NCI-H1694 (cell line): ENCODE measurements around the gene RSPH3.

Experiments used
- DNase-seq: peaks from one replicate; lab custom pipeline; 2025; lab: John Stamatoyannopoulos, UW

The RSPH3 gene

DNA sequence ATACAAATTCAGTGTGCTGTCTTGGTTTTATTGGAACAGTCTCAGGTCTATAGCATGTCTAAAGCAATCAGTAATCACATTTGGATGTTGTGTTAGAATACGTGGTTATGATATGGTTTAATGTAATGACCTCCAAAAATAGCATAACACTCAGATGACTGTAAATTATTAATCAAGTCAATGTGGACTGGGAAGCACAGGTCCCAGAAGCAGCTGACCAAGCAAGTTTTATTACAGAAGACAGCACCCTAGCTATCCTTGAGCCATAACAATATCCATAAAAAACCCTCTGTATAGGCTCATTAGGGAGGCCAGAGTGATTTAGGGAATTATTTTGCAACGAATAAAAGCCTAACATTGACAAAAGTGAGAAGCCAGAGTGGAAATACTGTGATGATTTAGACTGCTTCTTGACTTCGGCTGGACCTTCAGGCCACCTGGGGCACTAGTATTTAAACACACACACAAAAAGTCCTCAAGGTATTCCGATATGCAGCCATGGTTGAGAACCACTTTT is 66.9 kb downstream of the RSPH3 start:
- no peak for DNase-seq

DNA sequence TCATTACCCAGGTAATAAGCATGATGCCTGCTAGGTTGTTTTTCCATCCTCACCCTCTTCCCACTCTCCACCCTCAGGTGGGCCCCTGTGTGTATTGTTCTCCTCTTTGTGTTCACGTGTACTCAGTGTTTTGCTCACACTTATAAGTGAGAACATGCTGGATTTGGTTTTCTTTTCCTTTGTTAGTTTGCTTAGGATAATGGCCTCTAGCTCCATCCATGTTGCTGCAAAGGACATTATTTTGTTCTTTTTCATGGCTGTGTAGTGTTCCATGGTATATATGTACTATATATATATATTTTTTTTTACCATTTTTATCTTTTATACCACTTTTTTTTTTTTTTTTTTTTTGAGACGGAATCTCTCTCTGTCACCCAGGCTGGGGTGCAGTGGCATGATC is 71.9 kb downstream of the RSPH3 start:
- no peak for DNase-seq

DNA sequence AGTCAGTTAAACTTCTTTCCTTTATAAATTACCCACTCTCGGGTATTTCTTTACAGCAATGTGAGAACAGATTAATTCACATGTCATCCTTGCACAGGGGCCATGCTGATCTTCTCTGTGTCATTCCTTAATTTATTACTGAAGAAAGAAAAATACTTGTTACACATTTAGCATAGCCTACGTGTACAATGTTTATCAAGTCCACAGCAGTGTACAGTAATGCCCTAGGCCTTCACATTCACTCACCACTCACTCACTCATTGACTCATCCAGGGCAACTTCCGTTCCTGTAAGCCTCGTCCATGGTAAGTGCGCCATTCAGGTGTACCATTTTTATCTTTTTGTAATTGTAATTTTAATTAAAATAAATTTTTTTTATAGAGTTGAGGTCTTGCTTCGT is 73.6 kb downstream of the RSPH3 start:
- DNase-seq: no peak

DNA sequence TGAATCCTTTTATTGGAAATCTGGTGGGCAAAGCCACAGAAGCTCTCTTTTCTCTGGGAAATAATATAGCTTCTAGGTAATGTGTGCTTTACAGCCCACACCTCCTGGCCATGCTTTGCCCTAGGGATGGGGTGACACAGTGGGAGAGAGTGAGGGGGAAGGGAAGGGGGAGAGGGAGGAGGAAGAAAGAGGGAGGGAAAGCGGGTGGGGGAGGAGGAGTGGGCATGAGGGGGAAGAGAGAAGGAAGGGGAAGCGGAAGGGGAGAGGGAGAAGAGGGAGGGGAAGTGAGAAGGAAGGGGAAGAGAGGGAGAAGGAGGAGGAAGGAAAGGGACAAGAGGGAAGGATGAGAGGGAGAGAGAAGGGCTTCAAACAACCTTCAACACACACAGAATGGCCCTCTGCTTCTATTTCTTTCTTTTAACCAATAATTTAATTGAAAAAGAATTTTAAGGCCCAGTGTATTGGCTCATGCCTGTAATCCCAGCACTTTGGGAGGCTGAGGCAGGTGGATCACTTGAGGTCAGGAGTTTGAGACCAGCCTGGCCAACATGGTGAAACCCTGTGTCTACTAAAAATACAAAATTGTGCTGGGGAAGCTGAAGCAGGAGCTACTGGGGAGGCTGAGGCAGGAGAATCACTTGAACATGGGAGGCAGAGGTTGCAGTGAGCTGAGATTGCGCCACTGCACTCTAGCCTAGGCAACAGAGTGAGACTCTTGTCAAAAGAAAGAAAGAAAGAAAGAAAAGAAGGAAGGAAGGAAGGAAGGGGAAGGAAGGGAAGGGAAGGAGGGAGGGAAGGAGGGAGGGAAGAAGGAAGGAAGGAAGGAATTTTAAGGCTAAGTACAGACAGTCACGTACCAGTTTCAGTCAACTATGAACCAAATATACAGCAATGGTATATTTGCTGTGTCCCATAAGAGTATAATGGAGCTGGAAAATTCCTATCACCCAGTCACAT is 75.2 kb downstream of the RSPH3 start:
- no peak for DNase-seq

DNA sequence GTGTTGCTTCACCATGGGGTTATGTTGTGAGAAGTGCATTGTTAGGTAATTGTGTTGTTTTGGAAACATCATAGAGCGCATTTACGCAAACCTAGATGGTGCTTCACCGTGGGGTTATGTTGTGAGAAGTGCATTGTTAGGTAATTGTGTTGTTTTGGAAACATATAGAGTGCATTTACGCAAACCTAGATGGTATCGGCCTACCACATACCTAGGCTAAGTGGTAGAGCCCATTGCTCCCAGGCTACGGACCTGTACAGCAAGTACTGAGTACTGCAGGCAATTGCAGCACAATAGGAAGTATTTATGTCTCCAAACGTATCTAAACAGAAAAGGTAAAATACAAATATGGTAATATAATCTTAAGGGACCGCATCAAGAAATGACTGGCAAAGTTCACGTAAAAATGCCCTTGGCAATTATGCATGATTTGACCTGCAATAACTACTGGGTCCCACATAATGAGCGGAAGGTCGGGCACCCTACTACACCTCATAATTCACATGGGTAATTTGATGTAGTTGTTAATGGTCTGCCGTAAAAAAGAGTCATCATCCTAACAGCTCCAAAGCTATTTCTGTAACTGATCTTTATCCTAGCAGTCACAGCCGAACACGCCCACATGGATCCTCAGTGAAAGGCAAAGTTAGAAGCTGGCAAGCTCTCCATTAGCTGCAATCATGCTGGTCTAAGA is 76.0 kb downstream of the RSPH3 start:
- no peak for DNase-seq
